ENCODE measurements around the gene RARB. TPM values are rescaled to one million over a fixed set of nuclear protein-coding genes. Genes with fewer than 3 reads are reported as not detected.

The RARB gene
- total RNA-seq, 1 donor from 2014 or later = not detected

DNA sequence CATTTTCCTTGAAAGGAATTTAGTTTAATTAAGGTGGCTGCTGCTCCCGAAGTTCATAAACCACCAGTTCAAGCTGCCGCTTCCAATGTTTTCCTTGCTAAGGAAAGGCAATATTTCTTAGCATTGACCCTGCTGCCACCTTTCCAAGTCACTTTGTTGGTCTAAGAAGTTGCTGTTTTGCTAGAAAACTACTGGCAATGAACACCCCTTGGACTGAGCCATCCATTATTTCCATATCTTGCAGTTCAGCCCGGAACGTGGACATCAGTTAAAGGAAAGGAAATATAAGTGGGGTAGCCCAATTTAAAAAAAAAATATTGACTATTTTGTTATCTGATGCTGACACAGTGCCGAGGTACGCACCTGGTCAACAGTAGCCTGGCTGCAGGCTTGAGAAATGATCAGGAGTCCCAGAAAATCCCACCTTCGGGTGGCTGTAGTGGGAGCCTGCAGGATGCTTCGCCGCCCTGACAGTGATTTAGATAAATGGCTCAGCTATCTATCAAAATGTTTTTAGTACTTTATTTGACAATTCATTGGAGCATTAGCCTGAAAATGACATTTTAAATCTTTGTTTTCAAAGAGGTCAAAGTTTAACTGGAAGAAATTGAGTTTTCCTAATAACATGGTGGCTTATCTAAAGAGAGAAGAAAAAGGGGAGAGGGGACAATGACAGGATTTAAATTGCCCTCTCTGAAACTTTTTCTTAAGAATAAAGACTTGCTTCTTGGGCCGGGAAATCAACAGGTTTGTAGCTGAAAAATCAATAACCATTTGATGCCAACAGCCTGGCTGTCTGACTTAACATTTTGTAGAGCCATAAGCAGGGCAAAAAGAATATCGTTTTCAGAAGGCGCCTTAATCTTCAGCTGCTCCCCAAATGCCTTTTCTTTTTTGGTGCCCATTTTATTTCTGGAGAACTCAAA is 1.6 kb downstream of the RARB start:
- H3K36me3 Mint-ChIP-seq (ENCODE audit: low read depth, unreplicated experiment) = no peaks in the 10 kb centered on the region
- TF ChIP-seq, protein P1, sequence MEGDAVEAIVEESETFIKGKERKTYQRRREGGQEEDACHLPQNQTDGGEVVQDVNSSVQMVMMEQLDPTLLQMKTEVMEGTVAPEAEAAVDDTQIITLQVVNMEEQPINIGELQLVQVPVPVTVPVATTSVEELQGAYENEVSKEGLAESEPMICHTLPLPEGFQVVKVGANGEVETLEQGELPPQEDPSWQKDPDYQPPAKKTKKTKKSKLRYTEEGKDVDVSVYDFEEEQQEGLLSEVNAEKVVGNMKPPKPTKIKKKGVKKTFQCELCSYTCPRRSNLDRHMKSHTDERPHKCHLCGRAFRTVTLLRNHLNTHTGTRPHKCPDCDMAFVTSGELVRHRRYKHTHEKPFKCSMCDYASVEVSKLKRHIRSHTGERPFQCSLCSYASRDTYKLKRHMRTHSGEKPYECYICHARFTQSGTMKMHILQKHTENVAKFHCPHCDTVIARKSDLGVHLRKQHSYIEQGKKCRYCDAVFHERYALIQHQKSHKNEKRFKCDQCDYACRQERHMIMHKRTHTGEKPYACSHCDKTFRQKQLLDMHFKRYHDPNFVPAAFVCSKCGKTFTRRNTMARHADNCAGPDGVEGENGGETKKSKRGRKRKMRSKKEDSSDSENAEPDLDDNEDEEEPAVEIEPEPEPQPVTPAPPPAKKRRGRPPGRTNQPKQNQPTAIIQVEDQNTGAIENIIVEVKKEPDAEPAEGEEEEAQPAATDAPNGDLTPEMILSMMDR (IDR thresholded peaks at IDR 0.05; ENCODE audit: unreplicated experiment) = no peak

DNA sequence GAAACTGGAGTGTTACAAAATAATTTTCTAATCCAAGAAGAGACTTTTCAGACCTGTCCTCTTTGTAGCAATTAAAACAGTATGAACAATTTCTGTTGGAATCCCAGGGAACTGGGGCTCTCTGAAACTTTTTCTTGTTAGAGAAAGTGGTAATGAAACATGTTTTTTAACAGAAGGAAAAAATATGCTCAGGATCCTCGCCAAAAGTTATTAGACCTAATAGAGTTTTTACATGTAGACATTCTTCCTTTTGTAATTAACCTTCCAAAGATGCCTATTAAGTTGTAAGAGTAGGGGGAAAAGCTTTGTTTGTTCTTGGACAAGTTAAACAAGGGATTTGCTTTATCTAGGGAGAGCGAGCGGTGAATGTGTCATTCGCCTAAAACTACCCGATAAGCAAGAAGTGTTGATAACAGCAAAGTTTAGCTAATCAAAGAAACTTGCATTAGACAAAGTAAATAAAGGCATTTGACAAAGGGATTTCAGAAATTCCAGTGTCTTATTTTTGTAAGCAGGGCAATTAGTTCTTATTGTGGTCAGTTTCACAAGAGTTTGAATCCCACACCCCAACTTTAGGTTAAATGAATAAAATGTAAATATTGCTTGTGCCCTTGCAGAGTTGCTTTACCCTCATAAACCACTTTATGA is 2.3 kb downstream of the RARB start:
- H3K4me3 Mint-ChIP-seq (ENCODE audit: unreplicated experiment) = no peak overlapping the region

More for the DNA sequence above, 1.6 kb downstream of the RARB start:
- Mint-ChIP-seq H3K27me3 (ENCODE audit: unreplicated experiment) (peaks cover 3% of the 10 kb centered on the region), H3K4me3 (ENCODE audit: unreplicated experiment) (no peak overlapping the region), H3K4me1 (ENCODE audit: unreplicated experiment) (peaks cover 12% of the 10 kb centered on the region), H3K9me3 (ENCODE audit: unreplicated experiment) (no peaks in the 10 kb centered on the region), H3K27ac (ENCODE audit: unreplicated experiment) (no peak overlapping the region)
- no peak for DNase-seq (ENCODE audit: low spot score)

DNA sequence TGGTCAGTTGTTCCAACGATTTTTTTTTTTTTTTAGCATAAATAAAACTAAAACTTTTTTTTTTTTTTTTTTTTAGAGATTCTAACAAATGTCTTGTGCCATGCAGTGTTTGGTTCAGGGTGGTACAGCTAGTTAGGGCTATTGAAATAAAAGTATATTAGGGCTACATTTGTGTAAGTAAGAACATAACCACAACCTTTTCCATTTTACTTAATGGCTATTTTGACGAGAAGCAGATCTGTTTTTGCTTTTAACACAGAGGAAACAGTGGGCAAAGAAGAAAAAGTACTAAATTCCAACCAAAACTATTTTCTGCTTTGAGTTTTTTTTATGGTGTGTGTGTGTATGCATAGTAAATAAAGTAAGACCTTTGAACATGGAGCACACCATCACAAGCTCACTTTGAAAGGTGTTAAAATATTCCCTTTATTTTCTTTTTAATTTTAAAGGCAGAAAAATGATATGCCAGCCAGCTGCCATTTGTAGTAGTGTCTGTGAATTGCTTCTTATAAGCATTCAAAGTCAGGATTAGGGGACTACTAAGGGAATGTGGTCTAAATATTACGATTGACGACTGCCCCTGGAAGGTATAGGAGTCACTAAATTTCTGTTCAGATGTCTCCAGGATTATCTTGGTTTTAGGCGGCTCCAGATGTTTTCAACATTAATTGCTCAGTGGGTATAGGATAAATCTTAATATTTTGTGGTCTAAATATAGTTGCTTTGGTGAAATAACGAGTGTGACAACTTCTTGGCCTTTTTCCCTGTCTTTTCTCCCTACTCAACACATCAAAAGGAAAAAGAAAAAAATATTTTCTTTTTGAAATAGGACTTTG is 3.1 kb downstream of the RARB start:
- no peaks in the 10 kb centered on the region for H3K9me3 Mint-ChIP-seq (ENCODE audit: unreplicated experiment)
- peaks cover 12% of the 10 kb centered on the region for H3K4me1 Mint-ChIP-seq (ENCODE audit: unreplicated experiment)
- TF ChIP-seq, protein P1 (IDR thresholded peaks at IDR 0.05; ENCODE audit: unreplicated experiment) = no peak
- H3K27me3 Mint-ChIP-seq (ENCODE audit: unreplicated experiment) = peaks cover 3% of the 10 kb centered on the region
- H3K4me3 Mint-ChIP-seq (ENCODE audit: unreplicated experiment) = no peak overlapping the region
- H3K36me3 Mint-ChIP-seq (ENCODE audit: low read depth, unreplicated experiment) = no peaks in the 10 kb centered on the region
- H3K27ac Mint-ChIP-seq (ENCODE audit: unreplicated experiment) = no peak overlapping the region
- no peak for DNase-seq (ENCODE audit: low spot score)

More for the DNA sequence above, 2.3 kb downstream of the RARB start:
- Mint-ChIP-seq H3K4me1 (ENCODE audit: unreplicated experiment) (peaks cover 12% of the 10 kb centered on the region), H3K36me3 (ENCODE audit: low read depth, unreplicated experiment) (no peaks in the 10 kb centered on the region), H3K9me3 (ENCODE audit: unreplicated experiment) (no peaks in the 10 kb centered on the region), H3K27me3 (ENCODE audit: unreplicated experiment) (peaks cover 3% of the 10 kb centered on the region), H3K27ac (ENCODE audit: unreplicated experiment) (no peak overlapping the region)
- TF ChIP-seq, protein P1 (IDR thresholded peaks at IDR 0.05; ENCODE audit: unreplicated experiment) = no peak
- DNase-seq (ENCODE audit: low spot score) = no peak

DNA sequence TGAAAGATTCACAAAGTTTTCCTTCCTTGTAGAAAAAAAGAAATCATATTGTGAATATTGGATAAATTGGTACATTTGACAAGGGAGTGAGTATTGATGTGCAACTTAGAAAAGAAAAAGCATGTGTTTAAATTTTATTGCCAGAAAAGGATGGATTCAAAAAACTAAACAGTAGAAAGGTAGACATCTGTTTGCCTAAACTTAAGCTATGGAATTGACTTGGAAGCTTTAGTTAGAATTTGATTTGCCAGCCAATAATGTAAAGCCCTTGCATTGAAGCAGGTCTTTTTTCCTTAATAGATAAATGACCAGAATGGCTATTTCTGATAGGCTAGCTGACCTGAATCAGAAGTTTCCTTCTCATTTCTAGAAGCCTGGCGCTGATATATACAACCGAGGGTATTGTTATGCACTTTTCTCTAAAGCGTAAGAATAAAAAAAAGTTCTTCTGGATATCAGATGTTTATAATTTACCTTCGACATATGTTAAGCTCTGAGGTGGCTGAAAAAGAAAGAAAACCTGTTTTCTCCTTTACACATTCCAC is 4.2 kb downstream of the RARB start:
- Mint-ChIP-seq H3K4me3 (ENCODE audit: unreplicated experiment) (no peak overlapping the region), H3K27ac (ENCODE audit: unreplicated experiment) (no peak overlapping the region), H3K27me3 (ENCODE audit: unreplicated experiment) (peaks cover 3% of the 10 kb centered on the region), H3K9me3 (ENCODE audit: unreplicated experiment) (no peaks in the 10 kb centered on the region), H3K36me3 (ENCODE audit: low read depth, unreplicated experiment) (no peaks in the 10 kb centered on the region), H3K4me1 (ENCODE audit: unreplicated experiment) (peaks cover 12% of the 10 kb centered on the region)
- TF ChIP-seq, protein P1 (IDR thresholded peaks at IDR 0.05; ENCODE audit: unreplicated experiment) = no peak
- DNase-seq (ENCODE audit: low spot score) = no peak

Measured in endothelial cell (in vitro differentiated cells).